ENCODE data around the gene MKNK2.
A peak's percentile ranks its signal among the peaks of the same experiment; 100 is the strongest.

The MKNK2 gene

GRCh38 chr19:2021453-2022140, 29.4 kb downstream of the MKNK2 start:
- no peak for DNase-seq

DNA sequence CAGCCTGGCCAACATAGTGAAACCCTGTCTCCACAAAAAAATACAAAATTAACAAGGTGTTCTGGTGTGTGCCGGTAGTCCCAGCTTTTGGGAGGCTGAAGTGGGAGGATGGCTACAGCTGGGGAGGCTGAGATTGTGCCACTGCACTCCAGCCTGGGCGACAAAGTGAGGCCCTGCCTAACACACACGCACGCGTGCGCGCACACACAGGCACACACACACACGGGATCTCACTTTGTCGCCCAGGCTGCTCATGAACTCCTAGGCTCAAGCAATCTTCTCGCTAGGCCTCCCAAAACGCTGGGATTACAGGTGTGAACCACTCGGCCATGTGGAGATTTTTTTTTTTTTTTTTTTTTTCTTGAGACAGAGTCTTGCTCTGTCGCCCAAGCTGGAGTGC, 32.3 kb downstream of the MKNK2 start:
- DNase-seq: no peak

GRCh38 chr19:2016041-2016807, 34.8 kb downstream of the MKNK2 start:
- DNase-seq: peak; percentile 68

DNA sequence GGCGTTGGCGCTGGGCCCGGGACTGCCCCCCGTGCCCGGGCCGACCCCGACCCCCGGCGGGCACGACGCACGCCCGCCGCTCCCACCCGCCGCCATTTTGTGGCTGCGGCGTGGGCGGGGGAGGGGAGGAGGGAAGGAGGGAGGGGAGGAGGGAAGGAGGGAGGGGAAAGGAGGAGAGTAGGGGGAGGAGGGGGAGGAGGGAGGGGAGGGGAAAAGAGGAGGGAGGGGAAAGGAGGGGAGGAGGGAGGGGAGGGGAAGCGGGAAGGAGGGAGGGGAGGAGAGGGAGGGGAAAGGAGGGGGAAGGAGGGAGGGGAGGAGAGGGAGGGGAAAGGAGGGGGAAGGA, 35.5 kb downstream of the MKNK2 start, which contains the start of gene BTBD2:
Gene BTBD2 (minus strand): TSS at position 107 of the 343 bp plus-strand sequence. CDS start 11 bp downstream, at position 96.
- DNase-seq: peak; percentile 64

GRCh38 chr19:2014731-2015607, 36.1 kb downstream of the MKNK2 start:
- peak; percentile 50 for DNase-seq

- no peak for DNase-seq
These were observed 36.9 kb downstream of the MKNK2 start for GRCh38 chr19:2014131-2014571.

DNA sequence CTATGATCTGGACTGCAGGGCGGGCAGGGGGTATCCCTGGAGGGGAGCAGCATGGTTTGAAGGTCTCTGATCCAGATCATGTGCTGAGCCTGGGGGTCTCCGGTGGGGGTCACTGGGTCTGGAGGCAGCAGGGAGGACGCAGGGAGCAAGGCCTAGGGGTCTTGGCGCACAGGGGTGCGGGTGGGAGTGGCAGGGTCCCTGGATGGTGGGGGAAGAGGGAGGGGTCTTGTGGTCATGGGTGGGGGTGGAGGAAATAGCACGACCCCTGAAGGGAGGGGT, 37.4 kb downstream of the MKNK2 start:
- DNase-seq: no peak

- no peak for DNase-seq
These were observed 37.9 kb downstream of the MKNK2 start for GRCh38 chr19:2012941-2013682.

- no peak for DNase-seq
These were observed 39.9 kb downstream of the MKNK2 start for GRCh38 chr19:2011169-2011568.

GRCh38 chr19:2010135-2010668, 40.8 kb downstream of the MKNK2 start:
- DNase-seq: no peak

- no peak for DNase-seq
These were observed 47.2 kb downstream of the MKNK2 start for GRCh38 chr19:2003874-2004273.

GRCh38 chr19:1999856-2000515, 51.1 kb downstream of the MKNK2 start:
- DNase-seq: no peak

DNA sequence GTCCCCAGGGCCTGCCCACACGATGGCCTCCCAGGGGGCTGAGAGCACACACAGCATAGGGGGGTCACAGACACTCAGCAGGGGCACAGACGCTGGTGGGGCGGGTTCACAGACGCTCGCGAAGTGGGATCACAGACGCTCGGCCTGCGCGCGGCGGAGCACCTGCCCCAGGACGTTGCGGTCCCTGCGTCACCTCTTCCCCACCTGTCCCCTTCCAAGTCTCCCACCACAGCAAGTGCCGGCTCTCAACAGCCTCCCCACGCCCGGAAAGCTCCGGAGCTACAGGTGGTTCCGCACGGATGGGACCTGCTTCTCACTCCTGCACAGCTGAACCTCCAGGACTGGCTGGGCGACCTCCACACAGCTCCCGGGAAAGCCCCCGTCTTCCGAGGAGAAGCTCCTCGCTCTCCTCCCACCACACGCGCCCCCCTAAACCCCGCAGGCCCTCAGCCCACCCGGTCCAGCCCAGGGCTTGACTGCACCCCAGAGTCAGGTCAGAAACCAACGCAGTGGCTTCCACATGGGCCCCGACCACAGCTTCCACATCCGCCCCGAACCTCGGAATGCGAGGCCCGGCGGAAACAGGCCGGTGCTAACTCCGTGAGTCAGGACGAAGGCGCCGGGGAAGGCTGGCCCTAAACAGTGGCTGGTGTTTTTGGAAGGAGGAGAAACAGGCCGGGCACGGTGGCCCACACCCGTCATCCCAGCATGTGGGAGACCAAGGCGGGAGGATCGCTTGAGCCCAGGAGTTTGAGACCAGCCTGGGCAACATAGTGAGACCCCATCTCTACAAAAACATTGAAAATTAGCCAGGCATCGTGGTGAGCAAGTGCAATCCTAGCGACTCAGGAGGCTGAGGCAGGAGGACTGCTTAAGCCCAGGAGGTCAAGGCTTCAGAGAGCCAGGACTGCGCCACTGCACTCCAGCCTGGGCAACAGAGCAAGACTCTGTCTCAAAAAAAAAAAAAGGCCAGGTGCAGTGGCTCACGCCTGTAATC, 52.0 kb downstream of the MKNK2 start:
- no peak for DNase-seq

GRCh38 chr19:1997353-1998233, 53.5 kb downstream of the MKNK2 start:
- DNase-seq: no peak

- DNase-seq: no peak
These were observed 58.2 kb downstream of the MKNK2 start for GRCh38 chr19:1992759-1993260.

GRCh38 chr19:1991018-1991913, 59.8 kb downstream of the MKNK2 start:
- DNase-seq: no peak

DNA sequence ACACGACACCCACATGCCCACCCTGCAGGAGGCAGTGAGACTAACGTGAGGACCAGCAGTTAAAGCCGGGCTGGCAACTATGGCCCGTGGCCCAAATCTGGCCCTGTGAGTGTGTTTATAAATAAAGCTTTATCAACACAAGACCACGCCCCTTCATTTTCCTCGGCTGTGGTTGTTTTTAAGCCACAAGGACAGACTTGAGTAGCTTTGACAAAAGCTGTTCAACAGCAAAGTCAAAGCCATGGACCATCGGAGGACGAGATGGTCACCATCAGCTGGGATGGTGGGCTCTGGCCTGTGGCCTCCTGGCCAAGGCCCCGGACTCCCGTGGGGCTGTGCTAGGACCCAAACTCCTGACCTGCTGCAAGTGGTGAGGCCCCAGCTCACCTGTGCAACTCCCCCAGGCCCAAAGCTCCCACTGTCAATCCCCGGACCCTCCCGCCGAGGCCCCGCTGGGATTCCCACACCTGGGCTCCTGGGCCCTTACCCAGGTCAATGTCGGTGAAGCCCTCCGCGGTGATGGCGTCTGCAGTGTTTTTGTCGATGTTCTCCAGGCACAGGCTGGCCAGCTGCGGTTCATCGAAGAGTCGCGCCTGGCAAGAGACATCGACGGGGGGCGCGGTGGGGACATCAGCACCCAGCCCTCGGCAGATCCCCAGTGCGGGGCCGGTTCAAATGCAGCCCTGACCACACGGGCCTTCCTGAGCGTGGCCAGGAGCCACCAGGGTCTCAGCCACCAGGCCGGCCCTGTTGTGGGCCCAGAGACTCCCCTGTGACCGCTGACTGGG, 60.6 kb downstream of the MKNK2 start:
- DNase-seq: no peak
